Type B pancreatic cell (in vitro differentiated cells): Measurements from ENCODE around the gene SLC25A5. TPM values are rescaled to one million over a fixed set of nuclear protein-coding genes. Genes with fewer than 3 reads are reported as not detected.

Experiments used
- DNase-seq: peaks from one replicate; pipeline ENCODE4 v3.0.0; 2021; ENCODE audit warnings: mixed read lengths; ENCODE audit not compliant: unreplicated experiment; ENCODE audit errors: extremely low spot score
- H3K27ac Mint-ChIP-seq: 2 replicates; pipeline ENCODE4 v1.8.0; 2021; ENCODE audit warnings: mild to moderate bottlenecking, mixed read lengths
- H3K27me3 Mint-ChIP-seq: 2 replicates; pipeline ENCODE4 v1.8.0; 2021; ENCODE audit warnings: mixed read lengths
- H3K36me3 Mint-ChIP-seq: 2 replicates; pipeline ENCODE4 v1.8.0; 2021; ENCODE audit warnings: mixed read lengths
- H3K4me1 Mint-ChIP-seq: one replicate; pipeline ENCODE4 v1.8.0; 2021; ENCODE audit warnings: mixed read lengths; ENCODE audit not compliant: unreplicated experiment
- H3K4me3 Mint-ChIP-seq: 2 replicates; pipeline ENCODE4 v1.8.0; 2021; ENCODE audit warnings: mild to moderate bottlenecking, mixed read lengths
- H3K9me3 Mint-ChIP-seq: 2 replicates; pipeline ENCODE4 v1.8.0; 2021; ENCODE audit warnings: mixed read lengths
- total RNA-seq: library from RNA; stranded (reverse); gene quantifications from 2 replicates; pipeline ENCODE4 v1.2.1, GENCODE V29; 2021; ENCODE audit warnings: low replicate concordance
- TF ChIP-seq, protein P1 (sequence below): fragments of 200-600 bp; sonication (generic); conservative IDR thresholded peaks from 2 replicates; pipeline ENCODE4 v1.5.0; 2021; ENCODE audit warnings: antibody characterized with exemption, mild to moderate bottlenecking

SLC25A5 gene
- total RNA-seq, 1 donor from 2014 or later = 428 TPM

DNA sequence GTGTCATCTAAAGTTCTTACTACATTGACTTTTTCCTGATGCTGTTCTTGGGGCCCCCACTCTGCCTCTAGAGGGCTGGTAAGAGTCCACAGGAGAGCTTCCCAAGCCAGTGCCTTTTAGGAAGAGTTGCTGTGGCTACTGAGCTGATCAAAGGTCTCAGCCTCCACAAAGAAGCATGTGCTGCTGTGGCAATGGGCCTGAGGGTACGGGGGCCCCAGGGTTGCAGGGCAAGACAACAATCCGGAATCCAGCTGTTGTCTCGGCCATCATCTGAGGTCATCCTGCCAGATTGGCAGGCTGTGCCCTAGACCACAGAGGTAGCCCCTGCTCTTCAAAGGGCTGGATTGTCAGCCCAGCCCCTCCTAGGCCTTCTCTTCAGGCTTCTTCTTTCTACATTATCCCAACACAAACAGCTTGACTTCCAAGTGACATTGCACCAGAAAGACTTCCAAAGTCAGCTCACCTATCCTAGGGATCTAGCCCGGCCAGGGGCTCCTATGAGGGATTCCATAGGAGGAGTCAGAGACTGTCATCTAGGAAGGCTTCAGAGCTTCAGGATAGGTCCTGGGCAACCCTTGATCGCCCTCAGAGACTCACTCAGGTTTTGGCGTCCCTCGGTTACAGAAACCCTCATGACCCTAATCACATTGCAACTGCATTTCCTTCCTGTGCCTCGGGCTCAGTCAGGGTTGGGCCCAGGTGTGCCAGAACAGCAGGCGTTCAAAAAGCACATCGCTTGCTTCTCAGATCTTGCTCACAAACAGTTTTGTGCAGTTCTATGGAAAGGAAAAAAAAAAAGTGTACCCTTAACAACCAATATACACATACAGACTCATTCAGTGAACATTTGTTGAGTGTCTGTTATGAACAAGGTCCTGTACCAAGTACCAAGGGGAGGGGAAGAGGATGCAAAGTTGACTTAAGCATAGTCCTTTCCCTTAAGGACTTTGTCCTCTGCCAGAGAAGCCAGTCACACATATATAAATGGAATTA, 27.8 kb downstream of the SLC25A5 start:
- Mint-ChIP-seq H3K27me3 (no peaks in the 10 kb centered on the region), H3K27ac (peak overlapping the region; percentile 75), H3K9me3 (no peaks in the 10 kb centered on the region), H3K4me3 (no peak overlapping the region), H3K4me1 (peaks cover 5% of the 10 kb centered on the region), H3K36me3 (no peaks in the 10 kb centered on the region)
- DNase-seq = no peak
- TF ChIP-seq, protein P1, sequence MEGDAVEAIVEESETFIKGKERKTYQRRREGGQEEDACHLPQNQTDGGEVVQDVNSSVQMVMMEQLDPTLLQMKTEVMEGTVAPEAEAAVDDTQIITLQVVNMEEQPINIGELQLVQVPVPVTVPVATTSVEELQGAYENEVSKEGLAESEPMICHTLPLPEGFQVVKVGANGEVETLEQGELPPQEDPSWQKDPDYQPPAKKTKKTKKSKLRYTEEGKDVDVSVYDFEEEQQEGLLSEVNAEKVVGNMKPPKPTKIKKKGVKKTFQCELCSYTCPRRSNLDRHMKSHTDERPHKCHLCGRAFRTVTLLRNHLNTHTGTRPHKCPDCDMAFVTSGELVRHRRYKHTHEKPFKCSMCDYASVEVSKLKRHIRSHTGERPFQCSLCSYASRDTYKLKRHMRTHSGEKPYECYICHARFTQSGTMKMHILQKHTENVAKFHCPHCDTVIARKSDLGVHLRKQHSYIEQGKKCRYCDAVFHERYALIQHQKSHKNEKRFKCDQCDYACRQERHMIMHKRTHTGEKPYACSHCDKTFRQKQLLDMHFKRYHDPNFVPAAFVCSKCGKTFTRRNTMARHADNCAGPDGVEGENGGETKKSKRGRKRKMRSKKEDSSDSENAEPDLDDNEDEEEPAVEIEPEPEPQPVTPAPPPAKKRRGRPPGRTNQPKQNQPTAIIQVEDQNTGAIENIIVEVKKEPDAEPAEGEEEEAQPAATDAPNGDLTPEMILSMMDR = no peak

DNA sequence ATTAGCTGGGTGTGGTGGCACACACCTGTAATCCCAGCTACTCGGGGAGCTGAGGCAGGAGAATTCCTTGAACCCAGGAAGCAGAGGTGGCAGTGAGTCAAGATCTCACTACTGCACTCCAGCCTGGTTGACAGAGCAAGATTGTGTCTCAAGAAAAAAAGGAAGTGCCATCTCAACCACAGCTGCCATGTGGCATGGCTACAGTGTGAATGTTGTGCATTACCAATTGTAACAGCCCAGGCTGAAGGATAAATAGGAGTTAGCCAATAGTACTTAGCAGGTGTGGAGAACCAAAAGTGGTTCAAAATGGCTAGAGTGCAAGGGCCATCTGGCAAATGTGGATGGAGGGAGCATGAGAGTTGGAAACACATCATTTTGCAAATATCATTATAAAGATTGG, 28.9 kb downstream of the SLC25A5 start:
- no peaks in the 10 kb centered on the region for H3K36me3 Mint-ChIP-seq
- DNase-seq = no peak
- H3K27me3 Mint-ChIP-seq = no peaks in the 10 kb centered on the region
- H3K27ac Mint-ChIP-seq = no peak overlapping the region
- TF ChIP-seq, protein P1 = no peak
- no peak overlapping the region for H3K4me3 Mint-ChIP-seq
- no peaks in the 10 kb centered on the region for H3K9me3 Mint-ChIP-seq
- H3K4me1 Mint-ChIP-seq = peaks cover 5% of the 10 kb centered on the region

DNA sequence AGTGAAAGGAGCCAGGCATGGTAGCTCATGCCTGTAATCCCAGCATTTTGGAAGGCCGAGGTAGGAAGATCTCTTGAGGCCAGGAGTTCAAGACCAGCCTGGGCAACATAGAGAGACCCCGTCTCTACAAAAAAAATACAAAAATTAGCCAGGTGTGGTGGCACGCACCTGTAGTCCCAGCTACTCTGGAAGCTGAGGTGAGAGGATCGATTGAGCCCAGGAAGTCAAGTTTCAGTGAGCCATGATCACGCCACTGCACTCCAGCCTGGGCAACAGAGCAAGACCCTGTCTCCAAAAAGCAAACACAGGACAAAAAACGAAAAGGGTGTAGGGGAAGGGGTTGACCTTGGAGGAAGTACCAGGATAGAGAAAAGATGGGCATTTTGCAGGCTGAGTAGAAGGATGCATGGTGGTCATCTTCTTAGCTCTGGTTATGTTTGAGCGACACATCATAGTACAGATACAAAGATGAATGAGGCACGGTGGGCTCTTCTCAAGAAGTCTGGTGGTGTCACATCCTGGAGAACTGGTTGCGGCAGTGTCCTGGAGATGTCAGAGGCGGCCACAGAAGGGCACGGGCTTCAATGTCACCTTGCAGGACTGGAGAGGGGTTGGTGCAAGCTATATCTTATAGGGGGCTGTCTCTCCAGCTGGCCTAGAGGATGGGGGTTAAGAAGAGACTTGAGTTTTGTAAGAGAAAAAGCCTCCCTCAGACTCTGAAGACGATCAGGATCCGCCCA, 32.0 kb downstream of the SLC25A5 start:
- DNase-seq = no peak
- H3K4me3 Mint-ChIP-seq = no peak overlapping the region
- H3K9me3 Mint-ChIP-seq = no peaks in the 10 kb centered on the region
- H3K36me3 Mint-ChIP-seq = no peaks in the 10 kb centered on the region
- H3K4me1 Mint-ChIP-seq = no peaks in the 10 kb centered on the region
- no peaks in the 10 kb centered on the region for H3K27me3 Mint-ChIP-seq
- TF ChIP-seq, protein P1 = no peak
- no peak overlapping the region for H3K27ac Mint-ChIP-seq

DNA sequence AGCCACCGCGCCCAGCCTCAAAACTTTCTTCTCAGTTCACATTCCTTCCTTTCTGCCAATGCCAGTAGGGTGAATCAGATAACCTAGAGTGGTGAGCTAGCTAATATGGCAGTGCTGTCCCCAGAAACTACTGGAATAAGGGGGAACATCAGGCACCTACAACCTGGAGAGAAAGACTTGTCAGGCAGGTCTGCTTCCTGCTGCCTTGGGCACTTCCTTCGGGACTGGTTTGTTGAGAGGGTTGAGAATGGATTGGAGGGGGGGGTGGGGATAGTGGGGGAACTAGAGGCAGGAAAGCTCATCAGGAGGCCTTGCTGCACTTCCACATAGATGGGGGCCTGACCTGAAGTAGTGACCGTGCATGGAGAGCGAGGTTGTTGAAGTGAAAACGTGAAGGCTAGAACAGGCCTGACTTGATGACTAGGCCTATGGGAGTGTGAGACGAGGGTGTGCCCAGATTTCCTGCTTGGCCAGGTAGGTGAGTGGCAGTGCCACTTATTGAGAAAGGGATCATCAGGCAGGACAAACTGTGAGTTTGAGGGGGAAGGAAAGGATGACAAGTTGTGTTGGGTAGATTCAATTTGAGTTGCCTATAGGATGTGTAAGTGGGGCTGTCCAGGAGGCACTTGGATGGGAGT, 33.4 kb downstream of the SLC25A5 start:
- no peak for DNase-seq
- Mint-ChIP-seq H3K36me3 (no peaks in the 10 kb centered on the region), H3K4me3 (no peak overlapping the region), H3K27ac (peak overlapping the region; percentile 62), H3K4me1 (no peaks in the 10 kb centered on the region), H3K27me3 (no peaks in the 10 kb centered on the region), H3K9me3 (no peaks in the 10 kb centered on the region)
- TF ChIP-seq, protein P1 = no peak

DNA sequence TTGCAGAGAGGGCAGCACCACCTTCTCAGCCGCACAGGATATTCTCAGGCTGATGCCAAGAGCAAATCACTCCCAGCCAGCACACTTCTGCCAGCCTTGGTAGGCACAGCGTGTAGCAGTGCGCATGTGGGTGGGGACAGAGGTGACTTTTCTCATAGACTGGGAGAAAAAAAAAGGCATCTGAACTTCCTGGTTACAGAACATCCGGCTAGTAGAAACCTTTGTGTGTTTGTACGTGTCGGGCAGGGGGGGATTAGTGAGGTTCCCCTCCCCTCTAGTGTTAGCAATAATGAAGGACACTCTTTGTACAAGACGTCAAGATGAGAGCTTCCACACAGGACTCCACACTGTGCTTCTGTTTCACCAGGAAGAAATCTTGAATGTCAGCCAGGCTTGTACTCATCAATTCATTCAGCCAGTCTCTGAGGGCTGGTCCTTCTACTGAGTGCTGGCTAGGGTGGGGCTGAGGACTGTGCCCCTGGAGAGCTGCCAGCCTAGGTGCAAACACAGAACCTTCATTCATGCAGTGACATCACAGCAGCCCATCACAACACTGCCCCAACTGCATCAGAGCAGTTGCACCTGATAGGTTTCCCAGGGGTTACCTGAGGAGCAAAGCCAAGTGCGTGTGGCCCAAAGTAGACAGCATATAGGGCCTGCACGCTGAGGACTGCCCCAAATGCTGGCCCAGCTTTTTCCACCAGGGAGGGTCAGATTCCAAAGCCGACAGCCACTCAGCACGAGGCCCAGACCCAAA, 34.7 kb downstream of the SLC25A5 start:
- H3K27me3 Mint-ChIP-seq = no peaks in the 10 kb centered on the region
- H3K27ac Mint-ChIP-seq = peak overlapping the region; percentile 46
- H3K9me3 Mint-ChIP-seq = no peaks in the 10 kb centered on the region
- DNase-seq = no peak
- H3K4me1 Mint-ChIP-seq = no peaks in the 10 kb centered on the region
- no peaks in the 10 kb centered on the region for H3K36me3 Mint-ChIP-seq
- TF ChIP-seq, protein P1 = no peak
- H3K4me3 Mint-ChIP-seq = no peak overlapping the region
